Measurements from ENCODE around the gene AFF2.

GRCh38 chrX:148893395-148893794 lies 393.0 kb downstream of the AFF2 start:
- TF ChIP-seq CTCF (IDR thresholded peaks at IDR 0.05 in 4 of 5, conservative IDR thresholded peaks at IDR 0.05 in 1 of 5) (no peak), POLR2A (IDR thresholded peaks at IDR 0.05) (no peak)
